Activated CD8-positive, alpha-beta memory T cell treated with anti-CD3 and anti-CD28 coated beads, Interleukin-2, amount 50 U/mL, for 4 hours (primary cell): Measurements from ENCODE around the gene NEDD4L.

ENCODE experiments used
- DNase-seq: peaks from one replicate; pipeline ENCODE4 v3.0.0-alpha.2; 2020

Gene NEDD4L

GRCh38 chr18:58054041-58054781 is 10.2 kb downstream of the NEDD4L start:
- no peak for DNase-seq

- no peak for DNase-seq
Measured at GRCh38 chr18:58055890-58056558, 12.0 kb downstream of the NEDD4L start.

GRCh38 chr18:58056852-58057251 is 12.8 kb downstream of the NEDD4L start:
- no peak for DNase-seq

- no peak for DNase-seq
Measured at GRCh38 chr18:58057291-58057965, 13.4 kb downstream of the NEDD4L start.

GRCh38 chr18:58058720-58059119 is 14.7 kb downstream of the NEDD4L start:
- DNase-seq, result no peak

GRCh38 chr18:58060254-58060653 is 16.2 kb downstream of the NEDD4L start:
- no peak for DNase-seq

- DNase-seq, result no peak
Measured at GRCh38 chr18:58061349-58061748, 17.3 kb downstream of the NEDD4L start.

GRCh38 chr18:58064406-58064998 is 20.5 kb downstream of the NEDD4L start:
- DNase-seq, result no peak

GRCh38 chr18:58065956-58066355 is 21.9 kb downstream of the NEDD4L start:
- DNase-seq, result no peak

GRCh38 chr18:58067601-58068000 is 23.6 kb downstream of the NEDD4L start:
- no peak for DNase-seq

- DNase-seq, result no peak
Measured at GRCh38 chr18:58069099-58069498, 25.1 kb downstream of the NEDD4L start.

- DNase-seq, result no peak
Measured at GRCh38 chr18:58069721-58070292, 25.8 kb downstream of the NEDD4L start.

GRCh38 chr18:58076052-58076451 is 32.0 kb downstream of the NEDD4L start:
- DNase-seq, result no peak

GRCh38 chr18:58077329-58077728 is 33.3 kb downstream of the NEDD4L start:
- DNase-seq, result no peak

GRCh38 chr18:58078889-58079573 is 35.0 kb downstream of the NEDD4L start:
- no peak for DNase-seq

GRCh38 chr18:58080451-58080850 is 36.4 kb downstream of the NEDD4L start:
- DNase-seq, result no peak

- no peak for DNase-seq
Measured at GRCh38 chr18:58087928-58088690, 44.1 kb downstream of the NEDD4L start.

- no peak for DNase-seq
Measured at GRCh38 chr18:58088691-58089065, 44.7 kb downstream of the NEDD4L start.

GRCh38 chr18:58091099-58091611 is 47.1 kb downstream of the NEDD4L start:
- DNase-seq, result no peak

GRCh38 chr18:58093311-58093803 is 49.3 kb downstream of the NEDD4L start:
- no peak for DNase-seq

GRCh38 chr18:58095222-58095621 is 51.2 kb downstream of the NEDD4L start:
- DNase-seq, result no peak
